ENCODE data around the gene SPATA20.
A peak's percentile ranks its signal among the peaks of the same experiment; 100 is the strongest.

SPATA20 gene

DNA sequence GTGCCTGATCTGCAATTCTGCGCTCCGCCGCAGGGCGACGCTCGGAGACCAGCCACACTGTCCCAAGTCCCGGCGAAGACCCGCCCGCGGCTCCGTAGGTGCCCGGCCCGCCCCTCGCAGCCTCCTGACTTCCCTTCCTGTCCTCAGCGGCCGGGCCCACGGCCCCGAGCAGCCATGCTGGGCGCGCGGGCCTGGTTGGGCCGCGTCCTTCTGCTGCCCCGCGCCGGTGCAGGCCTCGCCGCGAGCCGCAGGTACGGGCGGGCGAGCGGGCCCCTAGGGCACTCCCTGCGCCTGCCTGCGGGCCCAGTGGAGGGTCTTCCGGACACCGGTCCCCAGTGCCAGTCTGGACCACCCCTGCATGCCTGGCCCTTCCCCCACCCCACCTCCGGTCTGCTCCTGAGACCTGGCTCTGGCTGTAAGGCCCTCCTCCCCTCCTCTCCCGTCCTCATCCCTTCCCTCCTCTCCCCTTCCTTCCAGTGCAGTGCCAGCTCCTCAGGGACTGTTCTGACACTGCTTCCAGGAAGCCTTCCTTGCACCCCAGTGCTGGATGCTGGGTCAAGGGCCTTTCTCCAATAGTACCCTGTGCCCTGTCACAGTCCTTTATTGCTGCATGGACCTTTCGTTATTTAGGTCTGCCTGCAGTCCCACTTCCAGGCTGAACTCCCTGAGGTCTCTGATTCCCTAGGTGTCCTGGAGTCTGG is at the start of gene SPATA20:
SPATA20 (plus strand) TSS at position 140 of the 701 bp plus-strand sequence; CDS start at position 175, 35 bp downstream.
- Histone ChIP-seq H3K4me3 (replicated peaks; ENCODE audit: low read depth, low read length) (peak within 1 kb of the TSS; percentile 85), H3K27me3 (replicated peaks; ENCODE audit: control insufficient read depth, insufficient read depth, low read length) (no peaks in the 10 kb centered on the region), H3K36me3 (ENCODE audit: control insufficient read depth, insufficient read depth, low read length) (peaks cover 11% of the 10 kb centered on the region)
- peak; percentile 92 for DNase-seq (ENCODE audit: extremely low read depth, insufficient read length)
- TF ChIP-seq, protein P1, sequence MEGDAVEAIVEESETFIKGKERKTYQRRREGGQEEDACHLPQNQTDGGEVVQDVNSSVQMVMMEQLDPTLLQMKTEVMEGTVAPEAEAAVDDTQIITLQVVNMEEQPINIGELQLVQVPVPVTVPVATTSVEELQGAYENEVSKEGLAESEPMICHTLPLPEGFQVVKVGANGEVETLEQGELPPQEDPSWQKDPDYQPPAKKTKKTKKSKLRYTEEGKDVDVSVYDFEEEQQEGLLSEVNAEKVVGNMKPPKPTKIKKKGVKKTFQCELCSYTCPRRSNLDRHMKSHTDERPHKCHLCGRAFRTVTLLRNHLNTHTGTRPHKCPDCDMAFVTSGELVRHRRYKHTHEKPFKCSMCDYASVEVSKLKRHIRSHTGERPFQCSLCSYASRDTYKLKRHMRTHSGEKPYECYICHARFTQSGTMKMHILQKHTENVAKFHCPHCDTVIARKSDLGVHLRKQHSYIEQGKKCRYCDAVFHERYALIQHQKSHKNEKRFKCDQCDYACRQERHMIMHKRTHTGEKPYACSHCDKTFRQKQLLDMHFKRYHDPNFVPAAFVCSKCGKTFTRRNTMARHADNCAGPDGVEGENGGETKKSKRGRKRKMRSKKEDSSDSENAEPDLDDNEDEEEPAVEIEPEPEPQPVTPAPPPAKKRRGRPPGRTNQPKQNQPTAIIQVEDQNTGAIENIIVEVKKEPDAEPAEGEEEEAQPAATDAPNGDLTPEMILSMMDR (IDR thresholded peaks at IDR 0.05; ENCODE audit: insufficient read depth, low read length, poor library complexity, severe bottlenecking) = peak; percentile 99

DNA sequence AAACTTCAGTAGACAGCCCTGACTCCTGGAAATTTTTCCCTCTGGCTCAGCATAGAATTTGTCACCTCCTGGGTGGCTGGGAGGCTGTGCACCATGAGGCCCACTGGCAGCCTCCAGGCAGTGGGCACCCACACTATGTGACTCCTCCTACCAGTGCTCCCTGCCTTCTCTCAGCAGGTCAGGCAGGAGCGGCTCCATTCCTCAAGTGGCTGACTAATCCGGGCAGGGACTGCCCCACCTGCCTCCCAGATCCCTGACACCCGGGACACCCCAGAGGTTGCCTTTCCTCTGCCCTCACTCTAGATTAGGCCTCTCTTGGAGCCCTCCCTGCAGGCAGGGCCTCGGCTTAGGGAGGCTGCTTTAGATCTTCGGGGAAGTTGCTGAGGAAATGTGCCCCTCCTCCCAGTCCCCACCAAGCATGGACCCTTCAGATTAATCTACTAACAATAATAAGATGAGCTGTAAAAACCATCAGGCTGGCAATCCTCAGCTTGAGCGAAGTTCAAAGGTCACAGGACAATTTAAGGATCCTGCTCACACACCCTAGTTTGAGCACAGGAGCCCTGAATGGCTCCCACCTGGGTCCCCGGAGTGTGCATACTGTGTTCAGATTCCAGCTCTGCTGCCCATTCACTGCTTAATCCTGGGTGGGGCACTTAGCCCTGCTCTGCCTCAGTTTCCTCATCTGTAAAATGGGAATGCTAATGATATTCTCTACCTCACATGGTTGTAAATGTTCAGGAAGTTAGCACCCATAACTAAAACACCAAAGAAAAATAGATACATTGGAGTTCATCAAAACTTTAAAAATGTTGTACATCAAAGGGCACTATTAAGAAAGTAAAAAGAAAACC is 48.7 kb upstream of the SPATA20 start:
- DNase-seq (ENCODE audit: extremely low read depth, insufficient read length) = no peak
- H3K27me3 ChIP-seq (replicated peaks; ENCODE audit: control insufficient read depth, insufficient read depth, low read length) = no peaks in the 10 kb centered on the region
- H3K36me3 ChIP-seq (ENCODE audit: control insufficient read depth, insufficient read depth, low read length) = no peaks in the 10 kb centered on the region
- H3K4me3 ChIP-seq (replicated peaks; ENCODE audit: low read depth, low read length) = no peak overlapping the region
- TF ChIP-seq, protein P1 (IDR thresholded peaks at IDR 0.05; ENCODE audit: insufficient read depth, low read length, poor library complexity, severe bottlenecking) = no peak

DNA sequence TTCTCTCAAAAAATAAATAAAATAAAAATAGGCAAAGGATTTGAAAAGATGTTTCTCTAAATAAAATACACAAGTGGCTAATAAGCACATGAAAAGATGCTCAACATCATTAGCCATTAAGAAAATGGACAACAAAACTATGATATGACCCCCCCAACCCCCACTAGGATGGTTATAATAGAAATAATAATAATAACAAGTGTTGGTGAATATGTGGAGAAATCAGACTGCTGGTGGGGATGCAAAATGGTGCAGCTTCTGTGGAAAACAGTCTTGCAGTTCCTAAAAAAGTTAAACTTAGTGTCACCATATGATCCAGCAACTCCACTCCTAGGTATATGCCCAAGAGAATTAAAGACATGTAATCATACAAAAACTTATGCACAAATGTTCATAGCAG is 47.7 kb upstream of the SPATA20 start:
- DNase-seq (ENCODE audit: extremely low read depth, insufficient read length) = no peak
- Histone ChIP-seq H3K4me3 (replicated peaks; ENCODE audit: low read depth, low read length) (no peak overlapping the region), H3K36me3 (ENCODE audit: control insufficient read depth, insufficient read depth, low read length) (no peaks in the 10 kb centered on the region), H3K27me3 (replicated peaks; ENCODE audit: control insufficient read depth, insufficient read depth, low read length) (no peaks in the 10 kb centered on the region)
- TF ChIP-seq, protein P1 (IDR thresholded peaks at IDR 0.05; ENCODE audit: insufficient read depth, low read length, poor library complexity, severe bottlenecking) = no peak

DNA sequence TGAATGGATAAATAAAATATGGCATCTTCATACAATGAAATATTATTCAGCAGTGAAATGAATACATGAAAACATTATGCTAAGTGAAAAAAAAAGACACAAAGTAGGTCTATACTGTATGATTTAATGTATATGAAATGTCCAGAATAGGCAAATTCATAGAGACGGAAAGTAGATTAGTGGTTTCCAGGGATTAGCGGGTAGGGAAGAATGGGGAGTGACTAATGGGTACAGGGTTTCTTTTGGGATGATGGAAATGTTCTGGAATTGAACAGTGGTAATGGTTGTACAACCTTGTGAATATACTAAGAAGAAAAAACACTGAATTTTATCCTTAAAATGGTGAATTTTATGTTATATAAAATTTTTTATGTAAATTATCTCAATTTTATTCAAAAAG is 47.3 kb upstream of the SPATA20 start:
- Histone ChIP-seq H3K36me3 (ENCODE audit: control insufficient read depth, insufficient read depth, low read length) (no peaks in the 10 kb centered on the region), H3K27me3 (replicated peaks; ENCODE audit: control insufficient read depth, insufficient read depth, low read length) (no peaks in the 10 kb centered on the region), H3K4me3 (replicated peaks; ENCODE audit: low read depth, low read length) (no peak overlapping the region)
- TF ChIP-seq, protein P1 (IDR thresholded peaks at IDR 0.05; ENCODE audit: insufficient read depth, low read length, poor library complexity, severe bottlenecking) = no peak
- no peak for DNase-seq (ENCODE audit: extremely low read depth, insufficient read length)

DNA sequence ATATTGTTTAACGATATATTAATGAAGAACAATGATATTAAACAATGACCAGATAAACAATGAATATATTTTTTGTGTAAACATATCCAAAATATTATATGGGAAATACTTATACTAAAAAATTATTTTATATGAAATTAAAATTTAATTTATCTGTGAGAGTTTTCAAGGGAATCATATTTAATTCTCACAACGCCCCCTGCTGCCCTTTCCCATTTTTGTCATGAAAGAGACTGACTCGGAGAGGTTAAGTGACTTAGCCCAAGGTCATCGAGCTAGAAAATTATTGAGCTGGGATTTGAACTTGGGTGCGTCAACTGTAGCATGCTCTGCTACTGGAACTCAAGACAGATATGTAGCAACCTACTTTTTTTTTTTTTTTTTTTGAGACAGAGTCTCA is 45.9 kb upstream of the SPATA20 start:
- H3K36me3 ChIP-seq (ENCODE audit: control insufficient read depth, insufficient read depth, low read length) = no peaks in the 10 kb centered on the region
- TF ChIP-seq, protein P1 (IDR thresholded peaks at IDR 0.05; ENCODE audit: insufficient read depth, low read length, poor library complexity, severe bottlenecking) = peak; percentile 34
- no peak for DNase-seq (ENCODE audit: extremely low read depth, insufficient read length)
- no peaks in the 10 kb centered on the region for H3K27me3 ChIP-seq (replicated peaks; ENCODE audit: control insufficient read depth, insufficient read depth, low read length)
- no peak overlapping the region for H3K4me3 ChIP-seq (replicated peaks; ENCODE audit: low read depth, low read length)

All from GM06990 (cell line).